HepG2 (cell line): ENCODE data around the gene ETS2. TPM values are rescaled to one million over a fixed set of nuclear protein-coding genes. Genes with fewer than 3 reads are reported as not detected.

Experiments
- ATAC-seq: fragments of 200-7000 bp; cut with Tn5 transposase; 3 replicates; pipeline ENCODE4 v1.9.1; 2020; ENCODE audit warnings: mild to moderate bottlenecking, moderate library complexity
- BruUV-seq: library from RNA; stranded (reverse); fragments of 400-500 nt; replicated peaks from 2 replicates; lab custom pipeline; 2021; lab: Mats Ljungman, UMichigan
- CTCF ChIA-PET: fragments of 300-600 bp; formaldehyde crosslinking; extraction: SDS; loops from one replicate; lab custom pipeline; 2021; ENCODE audit warnings: low total read pairs, inconsistent platforms, low intra/inter-chr PET ratio; lab: Yijun Ruan, JAX
- POLR2A ChIA-PET: fragments of 350-600 bp; sonication (Branson Sonifier 250); formaldehyde crosslinking; loops from one replicate; lab custom pipeline; 2020; ENCODE audit warnings: antibody characterized with exemption, inconsistent platforms; lab: Yijun Ruan, JAX
- DNase-seq: peaks from one replicate; pipeline ENCODE4 v3.0.0-alpha.2; 2015; ENCODE audit warnings: low spot score
- FAIRE-seq: peaks from 3 replicates; lab custom pipeline; 2011; peaks lifted over from hg19 to GRCh38; lab: Jason Lieb, UNC
- H2AFZ ChIP-seq: one replicate; pipeline ENCODE4 v1.6.1; 2011; ENCODE audit warnings: low read length, inconsistent platforms
- H3K27ac ChIP-seq: fragments of 300-600 bp; 3 replicates; pipeline ENCODE4 v1.8.0; 2011; ENCODE audit warnings: mixed run types, mild to moderate bottlenecking, mixed read lengths, low read length, inconsistent platforms; ENCODE audit not compliant: insufficient read depth; ENCODE audit errors: extremely low read length
- H3K27me3 ChIP-seq, 2 experiments: fragments of 200-600 bp in 1 of 2; 2 replicates in 1 of 2; 3 replicates in 1 of 2; pipeline versions ENCODE4 v1.6.0 to v1.8.0; 2011; ENCODE audit warnings: low read length in 2 of 2, mild to moderate bottlenecking in 2 of 2, moderate library complexity in 2 of 2, inconsistent platforms in 1 of 2; ENCODE audit not compliant: insufficient read depth in 2 of 2, control insufficient read depth in 1 of 2
- H3K36me3 ChIP-seq, 2 experiments: fragments of 200-600 bp in 1 of 2; replicated peaks in 1 of 2; 2 replicates in 1 of 2; 3 replicates in 1 of 2; pipeline versions ENCODE4 v1.5.1 to v1.8.0; 2011; ENCODE audit warnings: low read length in 2 of 2, inconsistent platforms in 1 of 2; ENCODE audit not compliant: insufficient read depth in 2 of 2, control insufficient read depth in 1 of 2
- H3K4me1 ChIP-seq: 2 replicates; pipeline ENCODE4 v1.5.1; 2012; ENCODE audit warnings: low read length, inconsistent platforms; ENCODE audit not compliant: insufficient read depth
- H3K4me2 ChIP-seq: 2 replicates; pipeline ENCODE4 v1.6.0; 2011; ENCODE audit warnings: low read depth, low read length, inconsistent platforms
- H3K4me3 ChIP-seq, 3 experiments: fragments of 200-600 bp in 1 of 3; sonication (generic), shearing (Covaris generic) in 1 of 3; replicated peaks in 1 of 3; 2 replicates each; pipeline ENCODE4 v1.5.1; 2011 to 2016; ENCODE audit warnings: low read length in 3 of 3, inconsistent platforms in 2 of 3, low read depth in 2 of 3, mild to moderate bottlenecking in 2 of 3, control low read depth in 1 of 3, mixed read lengths in 1 of 3; ENCODE audit not compliant: insufficient read depth in 1 of 3
- H3K79me2 ChIP-seq: one replicate; pipeline ENCODE4 v1.6.1; 2011; ENCODE audit warnings: low read length, inconsistent platforms; ENCODE audit not compliant: insufficient read depth
- H3K9ac ChIP-seq: 2 replicates; pipeline ENCODE4 v1.6.0; 2011; ENCODE audit warnings: mild to moderate bottlenecking, low read depth, low read length, inconsistent platforms; ENCODE audit not compliant: insufficient read depth
- H3K9me3 ChIP-seq: 2 replicates; pipeline ENCODE4 v1.5.1; 2012; ENCODE audit warnings: mild to moderate bottlenecking, low read length
- H4K20me1 ChIP-seq: 2 replicates; pipeline ENCODE4 v1.6.0; 2011; ENCODE audit warnings: inconsistent platforms, mild to moderate bottlenecking, low read length, moderate library complexity; ENCODE audit not compliant: insufficient read depth
- CC2D1A ChIP-seq: sonication (generic); formaldehyde crosslinking; IDR thresholded peaks from 2 replicates; pipeline ENCODE4 v1.8.1; 2023; ENCODE audit warnings: mild to moderate bottlenecking, missing genetic modification reagents
- FOSL2 ChIP-seq: sonication (generic); formaldehyde crosslinking; IDR thresholded peaks from 2 replicates; pipeline ENCODE4 v1.4.0; 2020; ENCODE audit warnings: missing genetic modification reagents
- RARA ChIP-seq: IDR thresholded peaks from 2 replicates; pipeline ENCODE4 v1.6.1; 2016; ENCODE audit warnings: missing genetic modification reagents, missing compliant biosample characterization
- THAP11 ChIP-seq: IDR thresholded peaks from 2 replicates; pipeline ENCODE4 v1.6.1; 2016; ENCODE audit warnings: missing biosample characterization, missing genetic modification reagents
- ZNF468 ChIP-seq: sonication (generic); formaldehyde crosslinking; IDR thresholded peaks from 2 replicates; pipeline ENCODE4 v1.8.0; 2022; ENCODE audit warnings: mild to moderate bottlenecking, moderate library complexity, missing genetic modification reagents
- ZNF501 ChIP-seq: sonication (generic); formaldehyde crosslinking; IDR thresholded peaks from 2 replicates; pipeline ENCODE4 v1.5.1; 2020; ENCODE audit warnings: mild to moderate bottlenecking, moderate library complexity, missing genetic modification reagents
- WGBS: methylation state at CpG from one replicate; pipeline ENCODE4 v1.1.6; 2017; ENCODE audit warnings: low lambda C conversion rate; 5-methylcytosine and 5-hydroxymethylcytosine counted together
- in situ Hi-C: cut with HindIII; loops from 2 replicates; pipeline ENCODE4 v1.10.0; 2017; ENCODE audit warnings: low pct_unique_long_range_greater_than_20kb; ENCODE audit not compliant: extremely low pct_ligation_motif_present
- intact Hi-C: fragments of 100-400 bp; cut with micrococcal nuclease; formaldehyde crosslinking; loops from one replicate; pipeline ENCODE4 v1.10.0; 2022; ENCODE audit not compliant: unreplicated experiment
- polyA plus RNA-seq, 8 experiments: library from polyadenylated mRNA; depleted of rRNA in 3 of 8; stranded (reverse) in 7 of 8; unstranded in 1 of 8; fragments of >200 nt; fragmentation: Illumina TruSeq in 4 of 8; extraction: Trizol in 4 of 8; gene quantifications; 2 replicates each; pipeline versions ENCODE4 v1.2.1 to v1.2.3, GENCODE V29; 2011 to 2016; ENCODE audit warnings: low read depth in 4 of 8, missing spikeins in 1 of 8, mixed read lengths in 1 of 8; ENCODE audit not compliant: insufficient read depth in 1 of 8
- total RNA-seq, 5 experiments: library from RNA; depleted of rRNA; stranded (reverse); fragments of >200 nt; fragmentation: Illumina TruSeq; extraction: Trizol; gene quantifications; 2 replicates each; pipeline ENCODE4 v1.2.3, GENCODE V29; 2016; ENCODE audit warnings: low read depth in 1 of 5
- TF ChIP-seq, protein P1 (sequence below): IDR thresholded peaks from 2 replicates; pipeline ENCODE4 v1.6.1; 2012; ENCODE audit warnings: inconsistent platforms
- TF ChIP-seq, protein P2 (sequence below): sonication (generic); formaldehyde crosslinking; IDR thresholded peaks from 2 replicates; pipeline ENCODE4 v1.5.0; 2020; ENCODE audit warnings: mild to moderate bottlenecking, missing genetic modification reagents
- TF ChIP-seq, protein P3 (sequence below): sonication (generic); formaldehyde crosslinking; IDR thresholded peaks from 2 replicates; pipeline ENCODE4 v1.8.1; 2023; ENCODE audit warnings: missing genetic modification reagents, inconsistent platforms, borderline replicate concordance

The ETS2 gene
- total and polyA plus RNA-seq, 2 of the 13 experiments (the other 11 are each of a cell fraction or from before 2014, with no cell fraction given): 24.6 to 64.4 TPM

DNA sequence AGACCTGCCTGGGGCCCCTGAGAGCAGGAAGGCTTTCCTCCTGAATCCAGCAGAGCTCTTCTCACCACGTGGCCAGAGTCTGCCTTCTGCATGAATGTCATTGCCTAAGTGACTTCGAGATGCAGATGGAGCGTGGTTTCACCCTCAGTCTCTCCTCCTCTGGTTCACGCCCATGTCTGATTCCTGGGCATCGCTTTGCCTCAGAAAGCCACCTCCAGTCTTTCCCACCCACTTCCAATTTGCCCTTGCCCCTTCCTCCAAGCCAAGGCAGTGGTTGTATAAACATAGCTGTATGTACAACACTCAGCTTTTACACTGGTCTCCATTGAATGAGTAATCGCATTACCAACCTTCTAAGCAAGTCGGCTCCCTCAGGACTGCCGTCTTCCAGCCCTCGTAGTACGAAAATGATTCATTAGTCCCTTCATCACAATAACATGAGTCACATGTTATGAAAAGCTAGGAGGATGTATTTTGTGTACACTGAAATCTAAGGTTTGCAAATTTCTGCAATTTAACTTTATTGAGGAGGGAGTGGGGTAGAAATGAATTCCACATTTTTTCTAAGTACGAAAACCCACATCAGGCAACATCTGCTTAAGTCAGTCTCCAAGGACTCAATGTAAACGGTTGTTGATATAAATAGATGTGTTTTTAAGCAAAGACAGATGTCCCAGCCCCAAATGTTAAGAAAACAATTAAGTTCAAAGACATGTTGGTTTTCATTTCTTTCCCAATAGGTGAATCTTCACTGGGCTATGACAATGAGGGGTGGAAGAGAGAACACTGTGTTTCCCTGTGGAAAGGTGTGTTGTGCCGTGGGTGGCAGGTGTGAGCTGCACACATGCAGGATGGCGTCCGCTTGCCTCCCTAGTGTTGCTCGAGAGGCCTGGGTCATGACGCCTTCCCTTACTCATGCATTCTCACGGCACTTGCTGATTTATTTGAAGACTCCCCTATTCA, 32.3 kb upstream of the ETS2 start:
- BruUV-seq: no TSS peak
- peak; percentile 34 for DNase-seq
- in situ Hi-C loops (no loop called here), intact Hi-C loops (no loop called here)
- Histone ChIP-seq H3K4me3 (no peak overlapping the region), H3K9ac (no peak overlapping the region), H3K36me3 (no peaks in the 10 kb centered on the region), H3K27me3 (peaks cover 3 to 29% of the 10 kb centered on the region in 2 experiments; a peak in 4 of 5 replicates), H3K4me1 (peaks cover 32% of the 10 kb centered on the region), H4K20me1 (no peaks in the 10 kb centered on the region), H3K79me2 (no peaks in the 10 kb centered on the region), H3K4me2 (no peak overlapping the region; the same call in 1 of the 2 replicates), H2AFZ (peak overlapping the region; percentile 42), H3K9me3 (no peaks in the 10 kb centered on the region), H3K27ac (no peak overlapping the region)
- 41% methylated on average over 18 of the region's 18 CpGs for WGBS
- ChIA-PET POLR2A (interaction anchor here (2.0 kb wide), 1 partner anchor 15 kb away, joined by 6 read pairs; no protein-coding TSS in a partner anchor), CTCF (no interaction called here)
- no peak for TF ChIP-seq CC2D1A (CRISPR knock-in tag)
- TF ChIP-seq FOSL2: peak; percentile 51; the same call in 1 of the 2 replicates
- TF ChIP-seq, protein P1, sequence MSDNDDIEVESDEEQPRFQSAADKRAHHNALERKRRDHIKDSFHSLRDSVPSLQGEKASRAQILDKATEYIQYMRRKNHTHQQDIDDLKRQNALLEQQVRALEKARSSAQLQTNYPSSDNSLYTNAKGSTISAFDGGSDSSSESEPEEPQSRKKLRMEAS: peak; percentile 29; the same call in 1 of the 2 replicates
- TF ChIP-seq, protein P2, sequence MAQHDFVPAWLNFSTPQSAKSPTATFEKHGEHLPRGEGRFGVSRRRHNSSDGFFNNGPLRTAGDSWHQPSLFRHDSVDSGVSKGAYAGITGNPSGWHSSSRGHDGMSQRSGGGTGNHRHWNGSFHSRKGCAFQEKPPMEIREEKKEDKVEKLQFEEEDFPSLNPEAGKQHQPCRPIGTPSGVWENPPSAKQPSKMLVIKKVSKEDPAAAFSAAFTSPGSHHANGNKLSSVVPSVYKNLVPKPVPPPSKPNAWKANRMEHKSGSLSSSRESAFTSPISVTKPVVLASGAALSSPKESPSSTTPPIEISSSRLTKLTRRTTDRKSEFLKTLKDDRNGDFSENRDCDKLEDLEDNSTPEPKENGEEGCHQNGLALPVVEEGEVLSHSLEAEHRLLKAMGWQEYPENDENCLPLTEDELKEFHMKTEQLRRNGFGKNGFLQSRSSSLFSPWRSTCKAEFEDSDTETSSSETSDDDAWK (CRISPR knock-in tag): no peak
- TF ChIP-seq, protein P3, sequence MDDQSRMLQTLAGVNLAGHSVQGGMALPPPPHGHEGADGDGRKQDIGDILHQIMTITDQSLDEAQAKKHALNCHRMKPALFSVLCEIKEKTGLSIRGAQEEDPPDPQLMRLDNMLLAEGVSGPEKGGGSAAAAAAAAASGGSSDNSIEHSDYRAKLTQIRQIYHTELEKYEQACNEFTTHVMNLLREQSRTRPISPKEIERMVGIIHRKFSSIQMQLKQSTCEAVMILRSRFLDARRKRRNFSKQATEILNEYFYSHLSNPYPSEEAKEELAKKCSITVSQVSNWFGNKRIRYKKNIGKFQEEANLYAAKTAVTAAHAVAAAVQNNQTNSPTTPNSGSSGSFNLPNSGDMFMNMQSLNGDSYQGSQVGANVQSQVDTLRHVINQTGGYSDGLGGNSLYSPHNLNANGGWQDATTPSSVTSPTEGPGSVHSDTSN (CRISPR knock-in tag): no peak
- 0 out of 2 replicates have a peak, but pooled peaks have one; percentile 12 for TF ChIP-seq RARA
- no peak for TF ChIP-seq ZNF501
- no peak for TF ChIP-seq ZNF468 (CRISPR knock-in tag)
- no peak for TF ChIP-seq THAP11 (CRISPR knock-in tag)
- ATAC-seq: no peak; the same call in 2 of the 3 replicates
- no peak for FAIRE-seq
